ENCODE data around the gene RPS6KB2. TPM values are rescaled to one million over a fixed set of nuclear protein-coding genes. Genes with fewer than 3 reads are reported as not detected.
"Not testable (repeated sequence)": the region's sequence is repeated elsewhere in the genome, so short reads cannot be mapped to it uniquely, and the experiment has no call there.

Gene RPS6KB2
- total RNA-seq, 1 donor from 2014 or later, result 63.7 TPM

GRCh38 chr11:67427364-67427859, 882 bp upstream of the RPS6KB2 start:
- intact Hi-C loops (cut with micrococcal nuclease), result not testable (repeated sequence)

DNA sequence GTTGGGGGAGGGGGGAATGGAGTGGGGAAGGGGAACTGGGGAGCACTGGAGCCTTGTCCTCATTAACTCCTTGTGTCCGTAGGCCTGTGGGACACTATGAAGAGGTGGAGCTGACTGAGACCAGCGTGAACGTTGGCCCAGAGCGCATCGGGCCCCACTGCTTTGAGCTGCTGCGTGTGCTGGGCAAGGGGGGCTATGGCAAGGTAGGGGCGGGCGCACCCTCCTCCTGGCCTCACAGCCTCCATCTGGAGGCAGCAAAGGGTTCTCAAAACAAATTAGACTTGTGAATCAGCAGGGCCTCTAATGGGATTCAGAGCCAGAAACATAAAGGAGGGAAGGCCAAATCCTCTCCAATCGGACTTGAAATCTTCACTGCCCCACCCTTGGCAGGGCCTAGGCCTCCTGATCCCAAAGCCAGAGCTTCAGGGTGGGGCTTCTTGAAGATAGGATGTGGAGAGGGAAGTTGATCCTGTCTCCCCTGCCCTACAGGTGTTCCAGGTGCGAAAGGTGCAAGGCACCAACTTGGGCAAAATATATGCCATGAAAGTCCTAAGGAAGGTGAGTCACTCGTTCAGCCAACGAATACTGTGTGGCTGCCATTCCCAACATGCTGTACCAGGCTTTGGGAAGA, 859 bp downstream of the RPS6KB2 start:
- intact Hi-C loops (cut with micrococcal nuclease), result no loop called here

DNA sequence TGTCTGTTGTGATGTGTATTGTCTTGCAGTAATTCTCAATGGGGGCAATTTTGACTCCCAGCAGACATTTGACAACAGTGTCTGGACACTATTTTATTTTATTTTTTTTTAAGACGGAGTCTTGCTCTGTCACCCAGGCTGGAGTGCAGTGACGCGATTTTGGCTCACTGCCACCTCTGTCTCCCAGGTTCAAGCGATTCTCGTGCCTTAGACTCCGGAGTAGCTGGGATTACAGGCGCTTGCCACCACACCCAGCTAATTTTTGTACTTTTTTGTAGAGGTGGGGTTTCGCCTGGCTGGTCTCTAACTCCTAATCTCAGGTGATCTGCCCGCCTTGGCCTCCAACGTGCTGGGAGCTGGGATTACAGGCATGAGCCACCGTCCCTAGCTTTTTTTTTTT, 1.4 kb downstream of the RPS6KB2 start:
- intact Hi-C loops (cut with micrococcal nuclease), result no loop called here

DNA sequence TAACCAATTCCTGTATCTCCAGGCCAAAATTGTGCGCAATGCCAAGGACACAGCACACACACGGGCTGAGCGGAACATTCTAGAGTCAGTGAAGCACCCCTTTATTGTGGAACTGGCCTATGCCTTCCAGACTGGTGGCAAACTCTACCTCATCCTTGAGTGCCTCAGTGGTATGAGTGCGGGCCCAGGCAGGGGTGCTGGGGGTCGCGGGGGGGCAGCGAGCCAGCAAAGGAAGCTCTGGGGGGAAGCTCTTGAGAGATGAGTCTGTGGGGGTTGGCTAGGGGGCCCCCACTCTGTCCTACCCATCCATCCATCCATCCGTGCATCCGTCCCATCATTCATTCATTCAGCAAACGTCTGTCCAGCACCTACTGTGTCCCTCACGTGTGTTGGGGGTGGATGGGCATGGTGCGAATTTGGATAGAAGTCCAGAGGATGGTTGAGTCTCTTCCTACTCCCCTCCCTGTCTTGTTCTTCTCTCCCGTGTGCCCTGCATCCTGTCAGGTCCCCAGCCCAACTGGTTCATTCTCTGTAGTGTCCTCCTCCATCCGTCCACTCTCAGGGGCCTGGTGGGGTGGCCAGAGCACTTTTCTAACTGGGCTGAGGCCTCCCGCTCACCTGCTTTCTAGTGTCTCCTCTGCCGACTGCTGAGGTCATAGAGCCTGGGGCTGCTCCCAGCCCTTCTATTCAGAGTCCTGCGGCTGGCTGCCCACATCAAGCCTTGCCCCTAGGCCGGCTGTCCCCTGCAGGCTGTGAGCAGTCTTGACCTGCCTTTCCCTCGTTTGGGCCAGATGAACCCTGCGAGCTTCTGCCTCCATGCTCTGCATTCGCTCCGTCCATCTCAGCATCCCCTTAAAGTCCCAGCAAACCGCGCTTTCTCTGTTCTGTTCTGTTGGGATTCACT, 3.3 kb downstream of the RPS6KB2 start:
- intact Hi-C loops (cut with micrococcal nuclease), result no loop called here

GRCh38 chr11:67432655-67433349, 4.5 kb downstream of the RPS6KB2 start:
- intact Hi-C loops (cut with micrococcal nuclease), result no loop called here

DNA sequence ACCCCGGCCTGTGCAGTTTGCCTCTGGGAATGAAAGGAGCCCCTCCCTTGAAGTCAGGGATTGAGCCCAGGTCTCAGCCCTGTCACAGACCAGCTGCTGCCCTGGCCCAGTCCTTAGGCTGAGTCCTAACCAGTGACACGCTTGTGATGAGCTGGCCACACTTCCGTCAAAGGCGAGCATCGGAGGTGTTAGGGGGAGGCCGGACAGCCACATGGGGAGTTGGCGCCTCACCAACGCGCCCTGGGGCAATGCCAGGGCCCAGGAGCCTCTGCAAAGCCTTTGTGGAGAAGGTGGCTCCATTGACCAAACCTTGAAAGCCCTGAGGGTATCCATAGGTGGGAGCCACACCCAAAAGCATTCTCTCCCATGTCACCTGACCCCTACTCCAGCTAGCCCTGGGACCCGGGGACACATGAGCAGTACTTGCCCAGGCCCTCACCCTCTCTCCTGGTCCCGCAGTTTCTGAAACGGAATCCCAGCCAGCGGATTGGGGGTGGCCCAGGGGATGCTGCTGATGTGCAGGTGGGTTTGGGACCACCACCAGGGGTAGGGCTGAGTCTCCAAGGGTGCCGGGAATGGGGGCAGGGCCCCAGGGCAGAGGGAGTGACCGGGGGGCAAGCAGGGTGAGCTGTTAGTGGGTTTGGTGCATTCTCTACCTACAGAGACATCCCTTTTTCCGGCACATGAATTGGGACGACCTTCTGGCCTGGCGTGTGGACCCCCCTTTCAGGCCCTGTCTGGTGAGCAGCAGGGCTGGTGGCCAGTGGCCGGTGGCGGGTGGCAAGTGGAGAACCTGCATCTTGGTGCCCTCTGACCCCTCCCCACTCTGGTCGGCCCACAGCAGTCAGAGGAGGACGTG, 5.5 kb downstream of the RPS6KB2 start:
- intact Hi-C loops (cut with micrococcal nuclease), result no loop called here

DNA sequence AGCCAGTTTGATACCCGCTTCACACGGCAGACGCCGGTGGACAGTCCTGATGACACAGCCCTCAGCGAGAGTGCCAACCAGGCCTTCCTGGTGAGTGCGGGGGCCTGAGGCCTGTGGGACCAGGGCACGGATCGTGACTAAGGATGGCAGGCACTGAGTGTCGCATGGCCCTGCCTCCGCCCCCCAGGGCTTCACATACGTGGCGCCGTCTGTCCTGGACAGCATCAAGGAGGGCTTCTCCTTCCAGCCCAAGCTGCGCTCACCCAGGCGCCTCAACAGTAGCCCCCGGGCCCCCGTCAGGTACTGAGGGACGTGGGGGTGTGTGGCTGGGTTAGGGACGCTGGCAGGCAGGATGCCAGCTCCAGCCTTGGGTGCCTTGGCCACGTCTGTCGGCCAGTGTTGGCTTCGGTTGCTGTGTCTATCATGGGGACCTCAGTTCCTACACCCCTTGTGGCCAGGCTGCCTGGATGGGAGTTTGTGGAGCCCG, 6.1 kb downstream of the RPS6KB2 start:
- intact Hi-C loops (cut with micrococcal nuclease), result no loop called here

DNA sequence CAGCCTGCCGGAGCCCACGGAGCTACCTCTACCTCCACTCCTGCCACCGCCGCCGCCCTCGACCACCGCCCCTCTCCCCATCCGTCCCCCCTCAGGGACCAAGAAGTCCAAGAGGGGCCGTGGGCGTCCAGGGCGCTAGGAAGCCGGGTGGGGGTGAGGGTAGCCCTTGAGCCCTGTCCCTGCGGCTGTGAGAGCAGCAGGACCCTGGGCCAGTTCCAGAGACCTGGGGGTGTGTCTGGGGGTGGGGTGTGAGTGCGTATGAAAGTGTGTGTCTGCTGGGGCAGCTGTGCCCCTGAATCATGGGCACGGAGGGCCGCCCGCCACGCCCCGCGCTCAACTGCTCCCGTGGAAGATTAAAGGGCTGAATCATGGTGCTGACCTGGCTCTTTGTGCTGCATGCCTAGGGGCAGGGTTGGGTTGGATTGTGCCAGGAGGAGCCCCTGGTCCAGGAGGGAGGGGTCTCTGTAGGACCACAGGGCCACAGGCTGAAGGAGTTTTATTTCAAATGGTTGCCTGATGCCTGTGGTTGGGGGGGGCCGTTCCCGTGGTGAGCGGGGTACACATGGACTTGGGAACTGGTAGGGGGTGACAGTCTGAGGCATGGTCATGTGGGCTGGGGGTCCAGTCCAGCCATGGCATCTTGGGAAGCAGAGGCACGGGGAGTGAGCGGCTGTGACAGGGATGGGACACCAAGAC, 6.9 kb downstream of the RPS6KB2 start:
- intact Hi-C loops (cut with micrococcal nuclease), result no loop called here

DNA sequence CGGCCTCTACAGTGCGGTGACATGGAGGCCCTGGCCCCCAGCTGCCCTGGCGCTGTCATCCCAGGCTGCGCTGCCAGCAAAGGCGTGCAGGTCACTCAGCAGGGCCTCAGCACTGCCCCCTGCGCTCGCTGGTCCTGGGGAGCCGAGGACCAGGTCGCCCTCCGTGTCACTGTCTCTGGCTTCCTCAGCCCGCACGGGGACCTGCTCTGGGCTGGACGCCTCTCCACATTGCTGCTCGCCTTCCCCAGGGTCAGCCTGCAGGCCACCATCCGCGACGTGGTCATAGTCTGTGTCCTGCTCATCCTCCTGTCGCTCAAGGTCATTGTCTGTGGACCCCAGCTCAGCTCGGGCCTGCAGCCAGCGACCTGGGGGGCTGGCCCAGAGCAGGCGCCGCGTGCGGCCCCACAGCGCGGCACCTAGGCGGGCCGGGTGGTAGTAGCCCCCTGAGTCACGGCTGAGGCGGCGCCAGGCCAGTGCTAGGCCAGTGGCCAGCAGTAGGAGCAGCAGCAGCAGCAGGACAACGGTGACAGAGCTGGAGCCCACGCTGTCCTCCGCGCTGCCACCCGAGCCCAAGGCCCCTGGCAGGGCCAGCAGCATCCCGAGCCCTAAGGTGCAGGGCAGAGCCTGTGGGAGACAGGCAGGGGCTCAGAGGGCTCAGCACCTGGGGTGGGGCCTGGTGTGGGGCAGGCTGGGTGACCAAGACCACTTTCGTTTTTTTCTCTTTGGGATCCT, 7.6 kb downstream of the RPS6KB2 start:
- intact Hi-C loops (cut with micrococcal nuclease), result loop anchor here (1.0 kb wide), 1 partner anchor 8 kb away; the partner anchor contains the start of gene RPS6KB2

- intact Hi-C loops (cut with micrococcal nuclease), result loop anchor here (1.0 kb wide), 4 partner anchors 8 to 70 kb away; partner anchors contain the start of gene RPS6KB2
Measured at GRCh38 chr11:67436459-67437081, 8.3 kb downstream of the RPS6KB2 start.

- intact Hi-C loops (cut with micrococcal nuclease), result loop anchor here (1.0 kb wide), 3 partner anchors 27 to 69 kb away; no protein-coding TSS in a partner anchor
Measured at GRCh38 chr11:67437082-67437808, 9.0 kb downstream of the RPS6KB2 start, which contains the start of gene PTPRCAP. PTPRCAP (minus strand) TSS chr11:67437682; CDS start chr11:67437619, 63 bp downstream.

- intact Hi-C loops (cut with micrococcal nuclease), result loop anchor here (1.0 to 2.0 kb wide), 6 partner anchors 9 to 69 kb away; partner anchors contain the start of gene TMEM134
Measured at GRCh38 chr11:67437809-67438157, 9.5 kb downstream of the RPS6KB2 start.

- intact Hi-C loops (cut with micrococcal nuclease), result loop anchor here (1.0 to 2.0 kb wide), 3 partner anchors 8 to 46 kb away; partner anchors contain the start of gene TMEM134
Measured at GRCh38 chr11:67438158-67438902, 10.0 kb downstream of the RPS6KB2 start.

- intact Hi-C loops (cut with micrococcal nuclease), result loop anchor here (1.0 to 2.0 kb wide), 2 partner anchors 45 to 167 kb away; partner anchors contain the start of gene NDUFV1
Measured at GRCh38 chr11:67439321-67440228, 11.3 kb downstream of the RPS6KB2 start.

- intact Hi-C loops (cut with micrococcal nuclease), result no loop called here
Measured at GRCh38 chr11:67440229-67441097, 12.2 kb downstream of the RPS6KB2 start.

Measured in T-helper 1 cell treated with Interleukin-12 subunit alpha and Interleukin-12 subunit beta and Interleukin-4 antibody, amounts not matched to agents 30 ng/mL and 1 ng/mL, for 36 hours (primary cell).